ENCODE data around the gene NPC1L1.
"Not testable (repeated sequence)": the region's sequence is repeated elsewhere in the genome, so short reads cannot be mapped to it uniquely, and the experiment has no call there.

The NPC1L1 gene

GRCh38 chr7:44564606-44565005, 23.5 kb upstream of the NPC1L1 start:
- DNase-seq = no peak

GRCh38 chr7:44563171-44563679, 22.1 kb upstream of the NPC1L1 start:
- no peak for DNase-seq

GRCh38 chr7:44562622-44562962, 21.5 kb upstream of the NPC1L1 start:
- DNase-seq = not testable (repeated sequence)

- DNase-seq = no peak
Observed at GRCh38 chr7:44561962-44562621, 21.0 kb upstream of the NPC1L1 start.

- DNase-seq = no peak
Observed at GRCh38 chr7:44561481-44561880, 20.4 kb upstream of the NPC1L1 start.

GRCh38 chr7:44559485-44559884, 18.4 kb upstream of the NPC1L1 start:
- no peak for DNase-seq

GRCh38 chr7:44557485-44557884, 16.4 kb upstream of the NPC1L1 start:
- no peak for DNase-seq

- DNase-seq = no peak
Observed at GRCh38 chr7:44555350-44555749, 14.2 kb upstream of the NPC1L1 start.

GRCh38 chr7:44552473-44553005, 11.4 kb upstream of the NPC1L1 start:
- DNase-seq = not testable (repeated sequence)

GRCh38 chr7:44549457-44549856, 8.3 kb upstream of the NPC1L1 start:
- no peak for DNase-seq

GRCh38 chr7:44548893-44549292, 7.8 kb upstream of the NPC1L1 start:
- no peak for DNase-seq

- no peak for DNase-seq
Observed at GRCh38 chr7:44547536-44548231, 6.6 kb upstream of the NPC1L1 start.

GRCh38 chr7:44541876-44542610, 913 bp upstream of the NPC1L1 start:
- no peak for DNase-seq

GRCh38 chr7:44540592-44541027, 520 bp downstream of the NPC1L1 start:
- no peak for DNase-seq

- no peak for DNase-seq
Observed at GRCh38 chr7:44539669-44540506, 1.2 kb downstream of the NPC1L1 start.

- DNase-seq = no peak
Observed at GRCh38 chr7:44538798-44539668, 2.1 kb downstream of the NPC1L1 start.

GRCh38 chr7:44538093-44538797, 2.9 kb downstream of the NPC1L1 start:
- DNase-seq = no peak

GRCh38 chr7:44537442-44537841, 3.7 kb downstream of the NPC1L1 start:
- DNase-seq = no peak

- DNase-seq = no peak
Observed at GRCh38 chr7:44536090-44536489, 5.0 kb downstream of the NPC1L1 start.

- no peak for DNase-seq
Observed at GRCh38 chr7:44535348-44536064, 5.6 kb downstream of the NPC1L1 start.

Data from activated CD4-positive, CD25-positive, alpha-beta regulatory T cell (primary cell).